ENCODE results near the gene PLB1.

The PLB1 gene

DNA sequence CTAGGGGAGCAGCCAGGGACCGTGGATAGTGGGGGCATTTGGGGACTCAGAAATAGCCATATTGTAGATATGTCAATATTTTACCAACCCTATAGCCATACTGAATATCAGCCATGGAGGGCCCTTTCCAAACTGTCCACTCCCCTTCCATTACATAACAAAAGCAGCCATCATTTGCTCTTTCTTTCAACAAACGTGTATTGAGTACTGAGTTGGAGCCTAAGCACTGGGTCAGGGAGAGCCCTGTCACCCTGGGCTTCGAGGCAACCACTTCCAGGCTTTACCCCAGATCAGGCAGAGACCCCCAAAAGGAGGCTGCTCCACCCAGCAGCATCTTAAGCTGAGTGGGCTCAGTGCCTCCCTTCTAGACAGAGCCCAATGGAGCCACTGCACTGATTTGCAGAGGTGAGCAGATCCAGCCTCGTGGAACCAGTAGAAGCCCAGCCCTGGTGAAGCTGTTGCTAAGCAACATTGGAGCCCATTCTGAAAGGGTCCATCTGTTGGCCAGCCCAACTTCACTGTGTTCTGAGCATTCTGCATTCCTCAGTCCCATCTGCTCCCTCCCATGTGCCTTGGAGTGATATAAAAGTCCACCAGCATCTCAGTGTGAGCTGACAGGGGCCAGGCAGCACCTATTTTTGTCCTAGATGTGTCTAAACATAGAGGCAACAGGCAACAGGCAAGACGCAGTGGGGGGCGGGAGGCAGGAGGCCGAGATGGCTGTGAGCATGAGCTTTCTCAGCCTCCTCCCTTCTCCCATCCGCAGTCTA is 112.1 kb downstream of the PLB1 start:
- H3K36me3 Mint-ChIP-seq = peaks cover 9% of the 10 kb centered on the region
- ATAC-seq (no peak), DNase-seq (ENCODE audit: low spot score in 2 of 2) (no peak)
- H3K9me3 Mint-ChIP-seq = no peaks in the 10 kb centered on the region
- H3K27ac Mint-ChIP-seq = no peak overlapping the region
- no peak overlapping the region for H3K4me3 Mint-ChIP-seq
- H3K4me1 Mint-ChIP-seq = peaks cover 16% of the 10 kb centered on the region

DNA sequence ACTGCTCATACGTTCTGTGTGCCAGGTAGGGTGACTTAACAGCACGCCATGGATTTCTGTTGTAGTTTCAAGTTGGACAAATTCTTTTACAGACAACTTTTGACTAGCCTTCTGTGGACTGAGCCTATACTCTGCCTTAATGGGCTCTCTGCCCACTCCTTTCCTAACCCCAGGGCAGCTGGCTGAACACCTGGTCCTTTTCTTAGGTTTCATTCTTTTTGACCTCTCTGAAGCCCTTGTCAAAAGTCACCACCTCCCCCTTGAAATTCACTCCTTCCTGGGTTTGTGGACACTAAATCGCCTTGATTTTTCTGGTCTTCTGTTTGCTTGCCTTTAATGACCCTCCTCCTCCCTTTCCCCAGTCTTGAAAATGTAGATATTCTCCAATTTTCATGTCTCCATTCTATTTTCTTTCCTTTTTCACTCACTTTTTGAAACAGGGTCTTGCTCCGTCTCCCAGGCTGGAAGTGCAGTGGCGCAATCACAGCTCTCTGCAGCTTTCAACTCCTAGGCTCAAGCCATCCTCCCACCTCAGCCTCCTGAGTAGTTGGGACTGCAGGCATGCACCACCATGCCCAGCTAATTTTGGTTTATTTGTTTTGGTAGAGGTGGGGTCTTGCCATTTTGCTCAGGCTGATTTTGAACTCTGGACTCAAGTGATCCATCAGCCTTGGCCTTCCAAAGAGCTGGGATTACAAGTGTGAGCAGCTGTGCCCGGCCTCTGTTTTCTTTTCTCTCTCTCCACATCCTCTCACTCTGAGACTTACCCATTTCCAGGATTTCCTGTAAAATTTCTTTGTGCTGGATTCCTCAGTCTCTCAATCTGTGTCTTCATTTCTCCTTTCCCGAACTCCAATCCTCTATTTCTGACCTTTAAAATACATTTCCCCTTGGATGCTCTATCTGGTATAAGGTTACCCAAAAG is 112.9 kb downstream of the PLB1 start:
- peaks cover 9% of the 10 kb centered on the region for H3K36me3 Mint-ChIP-seq
- H3K4me1 Mint-ChIP-seq = peaks cover 16% of the 10 kb centered on the region
- no peak overlapping the region for H3K27ac Mint-ChIP-seq
- ATAC-seq (no peak), DNase-seq (ENCODE audit: low spot score in 2 of 2) (no peak)
- no peak overlapping the region for H3K4me3 Mint-ChIP-seq
- H3K9me3 Mint-ChIP-seq = no peaks in the 10 kb centered on the region

DNA sequence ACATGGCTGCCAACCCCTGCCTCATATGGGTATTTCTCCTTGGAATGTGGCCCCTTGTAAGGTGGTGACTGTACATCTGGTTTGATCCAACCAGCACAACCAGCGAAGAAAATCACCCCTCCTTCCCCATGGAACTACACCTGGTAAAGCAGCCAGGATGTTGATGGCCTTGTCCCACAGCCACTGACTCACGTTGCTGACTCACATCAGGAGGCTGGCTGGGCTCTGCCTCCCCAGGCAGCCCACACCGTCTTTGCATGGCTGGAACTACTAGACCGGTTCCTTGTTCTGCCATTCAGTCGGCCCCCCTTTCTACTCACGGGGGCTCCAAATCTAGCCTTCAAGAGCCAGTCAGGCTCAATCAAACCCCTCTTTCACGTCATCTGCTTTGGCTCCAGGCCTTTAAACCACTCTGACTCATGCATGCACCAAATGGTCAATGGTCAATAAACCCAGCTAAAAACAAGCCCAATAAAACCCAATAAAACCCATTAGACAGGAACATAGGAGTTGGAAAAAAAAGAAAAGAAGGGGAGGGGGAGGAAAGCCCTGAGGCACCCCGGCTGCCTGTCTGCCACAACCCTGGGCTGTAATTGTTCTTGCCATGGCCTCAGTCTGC is 114.8 kb downstream of the PLB1 start:
- H3K27ac Mint-ChIP-seq = peak overlapping the region; percentile 61
- H3K9me3 Mint-ChIP-seq = no peaks in the 10 kb centered on the region
- peaks cover 16% of the 10 kb centered on the region for H3K4me1 Mint-ChIP-seq
- DNase-seq (ENCODE audit: low spot score in 2 of 2) (peak; percentile 21 to 62), ATAC-seq (peak; percentile 92)
- H3K4me3 Mint-ChIP-seq = peak overlapping the region; percentile 23
- peaks cover 9% of the 10 kb centered on the region for H3K36me3 Mint-ChIP-seq

DNA sequence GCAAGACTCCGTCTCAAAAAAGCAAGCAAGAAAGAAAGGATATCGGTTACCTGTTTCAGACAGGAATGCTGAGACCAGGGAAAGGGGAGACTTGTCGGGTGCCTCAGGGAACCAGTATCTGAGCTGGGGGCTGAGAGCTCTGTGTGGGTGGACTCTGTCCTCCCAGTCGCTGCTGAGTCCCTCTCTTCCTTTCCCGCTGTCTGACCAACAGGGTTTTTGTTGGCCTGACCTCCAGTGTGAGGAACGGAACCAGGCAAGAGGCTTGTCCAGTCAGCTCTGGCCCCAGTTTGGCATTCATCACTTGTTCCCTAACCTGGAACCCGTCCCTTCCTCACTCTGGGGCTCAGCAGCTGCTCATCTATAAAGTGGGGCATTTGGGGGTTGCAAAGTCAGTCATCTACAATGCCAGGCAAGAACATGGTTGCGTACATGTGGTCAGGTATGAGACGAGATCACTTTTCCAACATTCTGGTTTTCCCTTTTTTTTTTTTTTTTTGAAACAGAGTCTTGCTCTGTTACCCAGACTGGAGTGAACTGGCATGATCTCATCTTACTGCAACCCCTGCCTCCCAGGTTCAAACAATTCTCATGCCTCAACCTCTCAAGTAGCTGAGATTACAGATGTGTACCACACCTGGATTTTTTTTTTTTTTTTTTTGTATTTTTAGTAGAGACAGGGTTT is 116.4 kb downstream of the PLB1 start:
- DNase-seq (ENCODE audit: low spot score in 2 of 2) = no peak
- no peak overlapping the region for H3K4me3 Mint-ChIP-seq
- no peak for ATAC-seq
- peaks cover 17% of the 10 kb centered on the region for H3K4me1 Mint-ChIP-seq
- peaks cover 9% of the 10 kb centered on the region for H3K36me3 Mint-ChIP-seq
- H3K27ac Mint-ChIP-seq = no peak overlapping the region
- no peaks in the 10 kb centered on the region for H3K9me3 Mint-ChIP-seq

DNA sequence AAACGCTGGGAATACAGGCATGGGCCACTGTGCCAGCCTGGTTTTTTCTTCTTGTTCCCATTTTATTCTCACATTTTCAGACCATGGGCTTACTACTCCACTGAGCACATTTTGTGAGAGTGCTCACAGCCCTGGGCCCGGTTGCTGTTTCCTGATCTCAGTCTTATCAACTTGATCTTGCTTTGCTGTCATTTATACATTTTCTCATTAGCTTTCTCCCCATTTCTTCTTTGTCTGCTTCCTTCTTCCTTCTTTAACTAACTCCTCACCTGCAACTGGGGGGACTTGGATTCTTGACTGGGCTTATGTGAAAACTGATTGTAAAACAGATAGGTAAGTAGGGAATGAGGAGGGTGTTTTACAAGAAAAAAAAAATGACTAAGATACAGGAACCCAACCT is 117.3 kb downstream of the PLB1 start:
- H3K36me3 Mint-ChIP-seq = peaks cover 9% of the 10 kb centered on the region
- ATAC-seq (no peak), DNase-seq (ENCODE audit: low spot score in 2 of 2) (no peak)
- H3K27ac Mint-ChIP-seq = no peak overlapping the region
- no peak overlapping the region for H3K4me3 Mint-ChIP-seq
- H3K9me3 Mint-ChIP-seq = no peaks in the 10 kb centered on the region
- H3K4me1 Mint-ChIP-seq = peaks cover 25% of the 10 kb centered on the region

DNA sequence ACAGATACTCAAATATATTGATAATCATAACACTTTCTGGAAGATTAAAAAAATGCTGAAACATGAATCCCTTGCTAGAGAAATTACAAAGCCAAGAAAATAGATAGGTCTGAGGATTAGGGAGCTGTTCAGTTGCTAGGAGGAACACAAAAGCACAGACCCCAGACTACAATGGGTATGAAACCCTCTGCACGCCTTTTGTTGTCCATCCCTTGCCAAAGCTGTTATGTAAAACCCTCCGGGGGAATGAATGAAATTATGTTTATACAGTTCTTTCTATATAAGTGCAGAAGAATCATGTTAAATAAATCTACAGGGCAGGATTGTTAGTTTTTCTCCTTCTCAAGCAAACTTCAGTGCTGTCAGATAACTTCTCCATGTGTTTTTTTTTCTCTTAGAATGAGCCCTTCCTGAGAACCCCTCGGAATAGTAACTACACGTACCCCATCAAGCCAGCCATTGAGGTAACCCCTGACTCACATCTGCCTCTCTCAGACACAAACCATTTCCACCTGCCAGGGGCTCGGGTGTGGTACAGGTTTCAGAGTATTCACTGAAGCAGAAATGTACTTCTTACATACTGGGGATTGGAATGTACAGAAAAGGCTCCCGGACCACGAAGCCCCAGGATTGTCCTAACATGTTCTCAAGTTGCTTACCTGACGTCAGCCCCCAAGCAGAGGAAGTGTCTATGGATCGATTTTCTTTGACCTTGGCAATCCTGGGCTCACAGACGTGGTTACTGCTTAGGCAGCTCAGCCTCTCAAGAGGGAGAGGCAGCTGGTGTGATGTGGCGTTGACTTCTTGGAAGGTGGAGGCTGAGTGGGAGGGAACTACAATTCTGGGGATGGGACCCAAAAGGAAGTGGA is 118.0 kb downstream of the PLB1 start:
- ATAC-seq = peak; percentile 69
- H3K27ac Mint-ChIP-seq = no peak overlapping the region
- no peak for DNase-seq (ENCODE audit: low spot score in 2 of 2)
- H3K4me3 Mint-ChIP-seq = no peak overlapping the region
- H3K9me3 Mint-ChIP-seq = no peaks in the 10 kb centered on the region
- peaks cover 30% of the 10 kb centered on the region for H3K4me1 Mint-ChIP-seq
- H3K36me3 Mint-ChIP-seq = peaks cover 5% of the 10 kb centered on the region

DNA sequence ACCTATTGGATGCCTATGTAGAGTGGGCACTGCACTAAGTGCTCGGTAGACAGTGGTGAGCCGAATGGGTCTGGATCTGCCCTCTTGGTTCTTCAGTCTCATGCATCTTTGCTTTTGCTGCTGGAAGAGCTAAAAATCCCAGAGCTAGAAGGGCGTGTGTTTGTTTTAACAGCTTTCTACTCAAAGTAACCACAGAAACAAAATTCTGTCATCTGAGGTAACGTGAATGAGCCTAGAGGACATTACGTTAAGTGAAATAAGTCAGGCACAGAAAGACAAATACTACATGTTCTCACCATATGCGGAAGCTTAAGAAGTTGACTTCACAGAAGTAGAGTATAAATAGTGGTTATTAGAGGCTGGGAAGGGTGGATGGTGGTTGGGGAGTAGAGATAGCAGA is 119.8 kb downstream of the PLB1 start:
- no peaks in the 10 kb centered on the region for H3K36me3 Mint-ChIP-seq
- no peak overlapping the region for H3K4me3 Mint-ChIP-seq
- H3K9me3 Mint-ChIP-seq = no peaks in the 10 kb centered on the region
- H3K27ac Mint-ChIP-seq = no peak overlapping the region
- DNase-seq (ENCODE audit: low spot score in 2 of 2) (no peak), ATAC-seq (peak; percentile 42)
- peaks cover 44% of the 10 kb centered on the region for H3K4me1 Mint-ChIP-seq

DNA sequence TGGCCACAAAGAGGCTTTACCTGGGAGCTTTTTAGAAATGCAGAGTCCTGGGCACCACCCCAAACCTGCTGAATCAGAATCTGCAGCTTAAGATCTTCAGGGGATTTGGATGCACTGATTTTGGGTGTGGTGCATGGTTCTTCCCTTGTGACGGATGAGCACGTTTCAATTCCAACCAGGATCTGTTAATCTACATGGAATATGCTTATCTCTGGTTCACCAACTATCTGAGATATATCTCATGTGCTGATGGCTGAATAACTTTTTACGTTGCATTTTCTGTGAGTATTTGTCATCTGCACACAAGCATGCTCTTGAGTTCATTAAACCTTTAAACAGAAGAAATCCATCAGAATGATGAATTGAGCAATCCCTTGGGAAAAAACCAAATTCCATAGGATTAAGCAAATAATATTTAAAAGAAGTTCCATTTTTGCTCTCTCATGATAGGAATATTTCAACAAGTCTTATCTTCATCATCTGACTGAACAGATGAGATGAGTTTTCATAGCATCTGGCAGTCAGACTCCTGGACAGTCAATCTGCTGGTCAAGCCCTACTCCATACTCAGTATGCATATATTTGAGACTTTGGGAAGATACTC is 120.6 kb downstream of the PLB1 start:
- H3K4me3 Mint-ChIP-seq = no peak overlapping the region
- peaks cover 44% of the 10 kb centered on the region for H3K4me1 Mint-ChIP-seq
- no peak overlapping the region for H3K27ac Mint-ChIP-seq
- no peaks in the 10 kb centered on the region for H3K36me3 Mint-ChIP-seq
- no peaks in the 10 kb centered on the region for H3K9me3 Mint-ChIP-seq
- ATAC-seq (no peak), DNase-seq (ENCODE audit: low spot score in 2 of 2) (no peak)

DNA sequence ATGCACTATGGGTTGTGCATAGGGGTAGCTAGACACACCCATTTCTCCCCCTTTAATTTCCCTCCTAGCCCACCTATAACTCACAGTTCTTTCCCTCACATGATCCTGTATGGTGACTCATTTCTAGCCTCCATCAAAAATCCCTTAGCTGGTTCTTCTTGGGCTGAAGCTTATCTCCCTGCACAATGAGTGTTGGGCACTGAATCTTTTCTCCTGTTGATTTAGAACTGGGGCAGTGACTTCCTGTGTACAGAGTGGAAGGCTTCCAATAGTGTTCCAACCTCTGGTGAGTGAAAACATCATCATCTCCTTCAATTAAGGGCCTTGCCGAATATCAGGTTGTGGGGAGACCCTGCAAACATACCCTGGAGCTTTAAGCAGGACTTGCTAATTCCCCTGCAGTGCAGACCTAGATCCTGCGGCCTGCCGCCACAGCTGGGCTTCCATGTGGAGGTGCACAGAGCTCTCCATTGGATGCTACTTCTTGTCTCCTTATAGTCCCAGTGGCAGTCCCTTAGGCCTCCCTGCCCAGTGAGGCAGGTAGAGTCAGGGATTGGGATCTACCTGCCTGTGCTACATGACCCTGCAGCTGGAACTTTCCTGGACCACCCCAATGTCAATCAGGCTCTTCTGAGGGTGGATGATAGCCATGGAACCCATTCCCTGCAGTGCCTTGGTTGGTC is 121.8 kb downstream of the PLB1 start:
- Mint-ChIP-seq H3K9me3 (no peaks in the 10 kb centered on the region), H3K4me3 (no peak overlapping the region), H3K27ac (no peak overlapping the region), H3K36me3 (no peaks in the 10 kb centered on the region), H3K4me1 (peaks cover 52% of the 10 kb centered on the region)
- ATAC-seq (no peak), DNase-seq (ENCODE audit: low spot score in 2 of 2) (no peak)

DNA sequence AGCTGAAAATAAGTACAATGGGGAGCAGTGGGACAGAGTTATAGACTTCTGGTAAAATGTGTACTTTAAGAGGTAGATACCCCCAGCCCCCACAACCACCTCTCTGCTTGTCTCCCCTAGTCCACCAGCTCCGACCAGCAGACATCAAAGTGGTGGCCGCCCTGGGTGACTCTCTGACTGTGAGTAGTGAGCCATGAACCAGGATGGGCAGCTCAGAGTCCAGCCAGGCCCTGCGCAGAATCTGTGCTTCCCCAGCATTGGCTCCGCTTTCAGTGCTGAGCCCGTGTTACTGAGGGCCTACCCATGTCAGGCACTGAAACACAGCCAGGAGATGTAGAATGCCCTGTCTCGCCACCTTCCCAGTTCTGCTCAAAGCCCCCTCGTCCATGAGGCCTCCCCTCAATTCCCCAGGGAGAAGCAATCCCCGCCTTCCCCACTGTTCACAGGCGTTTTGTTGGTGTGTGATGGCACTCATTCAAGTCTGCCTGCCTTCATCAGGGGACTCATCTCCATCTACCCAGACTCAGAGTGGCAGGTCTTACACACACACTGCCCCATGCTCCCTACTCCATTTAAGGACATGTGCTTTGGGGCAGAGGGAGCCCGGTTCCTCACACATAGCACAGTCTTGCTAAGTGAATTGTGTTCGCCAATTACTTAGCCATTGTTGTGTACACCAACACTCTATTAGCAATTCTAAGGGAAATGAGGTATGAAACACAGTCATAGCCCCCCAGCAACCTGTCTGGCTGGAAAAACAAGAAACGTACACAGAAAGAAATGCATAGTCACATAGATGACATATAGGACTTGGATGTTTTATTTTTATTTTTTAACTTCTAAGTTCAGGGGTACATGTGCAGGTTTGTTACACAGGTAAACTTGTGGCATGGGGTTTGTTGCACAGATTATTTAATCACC is 122.6 kb downstream of the PLB1 start:
- ATAC-seq = no peak
- H3K27ac Mint-ChIP-seq = peak overlapping the region; percentile 98
- peaks cover 61% of the 10 kb centered on the region for H3K4me1 Mint-ChIP-seq
- no peak for DNase-seq (ENCODE audit: low spot score in 2 of 2)
- H3K36me3 Mint-ChIP-seq = no peaks in the 10 kb centered on the region
- H3K4me3 Mint-ChIP-seq = no peak overlapping the region
- H3K9me3 Mint-ChIP-seq = no peaks in the 10 kb centered on the region

DNA sequence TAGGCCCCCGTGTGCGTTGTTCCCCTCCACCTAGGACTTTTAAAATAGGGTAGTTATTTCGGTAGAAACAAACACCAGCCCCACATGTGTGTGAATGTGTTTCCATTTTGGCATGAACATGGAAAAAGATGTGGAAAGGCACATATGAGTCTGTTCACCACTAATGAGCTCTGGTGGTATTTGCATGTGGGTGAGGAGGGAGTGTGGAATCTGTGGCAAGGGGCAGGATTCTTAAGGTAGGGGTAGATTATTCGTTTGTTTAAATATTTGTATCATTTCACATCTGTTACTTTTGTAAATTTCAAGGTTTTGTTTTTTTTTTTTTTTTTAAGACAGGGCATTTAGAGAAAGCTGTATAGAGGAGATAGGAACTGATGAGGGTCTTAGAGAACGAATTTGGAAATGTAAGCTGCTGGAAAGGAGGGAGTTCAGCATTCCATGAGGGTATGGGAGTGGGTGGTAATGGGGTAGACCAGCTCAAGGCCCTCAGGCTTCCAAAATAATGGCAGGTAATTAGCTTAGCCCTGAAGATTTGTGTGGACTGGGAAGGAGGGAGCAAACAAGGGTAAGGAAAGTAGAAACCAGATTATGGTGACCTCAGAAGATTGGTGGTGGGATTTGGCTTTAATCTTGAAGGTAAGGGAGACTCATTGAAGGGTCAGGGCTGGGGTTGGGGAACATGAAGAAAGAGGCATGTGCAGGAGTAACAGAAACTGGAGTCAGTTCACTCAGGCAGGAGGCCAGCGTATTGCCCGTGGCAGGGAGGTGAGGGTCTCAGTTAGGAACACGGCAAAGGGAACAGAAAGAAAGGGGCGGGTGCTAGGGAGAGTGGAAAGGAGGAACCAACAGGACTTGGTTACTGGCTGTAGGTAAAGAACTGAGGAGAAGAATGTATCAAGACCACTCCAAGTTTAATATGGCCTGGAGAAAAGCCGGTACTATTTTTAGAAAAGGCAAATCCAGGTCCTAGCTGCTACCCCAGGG is 123.6 kb downstream of the PLB1 start:
- Mint-ChIP-seq H3K4me1 (peaks cover 71% of the 10 kb centered on the region), H3K4me3 (no peak overlapping the region), H3K27ac (peak overlapping the region; percentile 98)

DNA sequence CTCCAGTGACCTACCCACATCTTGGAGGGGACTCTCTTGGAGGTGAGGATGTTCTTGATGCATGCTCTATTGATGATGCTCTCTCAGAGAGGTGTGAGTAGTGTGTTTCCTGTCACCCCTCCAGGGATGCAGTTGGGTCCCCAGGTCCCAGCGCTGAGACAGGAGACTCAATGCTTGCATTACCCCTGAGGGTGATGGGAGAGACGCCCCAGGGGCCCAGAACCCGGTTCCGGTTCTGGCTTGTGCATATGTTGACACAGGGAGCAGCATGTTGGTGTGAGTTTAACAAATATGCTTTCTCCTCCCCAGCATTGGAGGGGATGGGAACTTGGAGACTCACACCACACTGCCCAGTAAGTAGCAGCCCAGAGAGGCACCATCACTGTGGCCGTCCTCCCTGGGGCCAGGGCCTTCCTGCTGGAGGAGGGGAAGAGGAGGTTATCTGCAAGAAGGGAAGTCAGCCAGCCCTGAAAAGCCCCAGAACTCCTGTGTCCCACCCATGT is 124.5 kb downstream of the PLB1 start:
- no peaks in the 10 kb centered on the region for H3K36me3 Mint-ChIP-seq
- H3K4me1 Mint-ChIP-seq = peaks cover 79% of the 10 kb centered on the region
- H3K27ac Mint-ChIP-seq = peak overlapping the region; percentile 98
- DNase-seq (ENCODE audit: low spot score in 2 of 2) = no peak
- no peak for ATAC-seq
- peak overlapping the region; percentile 40 for H3K4me3 Mint-ChIP-seq
- H3K9me3 Mint-ChIP-seq = peaks cover 4% of the 10 kb centered on the region

More for the DNA sequence above, 123.6 kb downstream of the PLB1 start:
- no peaks in the 10 kb centered on the region for H3K36me3 Mint-ChIP-seq
- H3K9me3 Mint-ChIP-seq = peaks cover 4% of the 10 kb centered on the region
- ATAC-seq (no peak), DNase-seq (ENCODE audit: low spot score in 2 of 2) (no peak)

Data from stimulated activated effector memory CD8-positive, alpha-beta T cell treated with anti-CD3 and anti-CD28 coated beads, Interleukin-12 subunit alpha, Interleukin-12 subunit beta, amount 100 ng/mL, for 72 hours (primary cell).